Trophoblast cell (in vitro differentiated cells and primary cell): ENCODE results near the gene TOR1AIP2.

Experiments
- DNase-seq, 2 donors: peaks; one replicate each; pipeline ENCODE4 v3.0.0-alpha.2; 2016
- H2AFZ ChIP-seq: 2 replicates; pipeline ENCODE4 v1.6.1; 2013; ENCODE audit warnings: low read length, moderate library complexity, mild to moderate bottlenecking; ENCODE audit not compliant: insufficient read depth, poor library complexity
- H2AK5ac ChIP-seq: 2 replicates; pipeline ENCODE4 v1.6.1; 2013; ENCODE audit warnings: mild to moderate bottlenecking, low read length
- H2BK120ac ChIP-seq: 2 replicates; pipeline ENCODE4 v1.6.1; 2013; ENCODE audit warnings: low read length, mild to moderate bottlenecking, moderate library complexity; ENCODE audit not compliant: insufficient read depth, poor library complexity
- H2BK12ac ChIP-seq: 2 replicates; pipeline ENCODE4 v1.6.1; 2013; ENCODE audit warnings: mild to moderate bottlenecking, low read length, moderate library complexity
- H2BK5ac ChIP-seq: 2 replicates; pipeline ENCODE4 v1.6.1; 2013; ENCODE audit warnings: low read length, low read depth, moderate library complexity, mild to moderate bottlenecking; ENCODE audit not compliant: poor library complexity
- H3K14ac ChIP-seq: 2 replicates; pipeline ENCODE4 v1.6.1; 2013; ENCODE audit warnings: mild to moderate bottlenecking, low read length
- H3K18ac ChIP-seq: 2 replicates; pipeline ENCODE4 v1.6.1; 2013; ENCODE audit warnings: mild to moderate bottlenecking, low read length
- H3K23ac ChIP-seq: 2 replicates; pipeline ENCODE4 v1.6.1; 2013; ENCODE audit warnings: low read length
- H3K27ac ChIP-seq: 2 replicates; pipeline ENCODE4 v1.5.1; 2013; ENCODE audit warnings: low read depth, mild to moderate bottlenecking, inconsistent platforms, low read length, moderate library complexity
- H3K27me3 ChIP-seq: 2 replicates; pipeline ENCODE4 v1.6.1; 2013; ENCODE audit warnings: inconsistent platforms, mild to moderate bottlenecking, low read length, moderate library complexity; ENCODE audit not compliant: insufficient read depth
- H3K36me3 ChIP-seq, 2 experiments: 1 replicate in 1 of 2; 2 replicates in 1 of 2; pipeline ENCODE4 v1.6.1; 2013; ENCODE audit warnings: low read length in 2 of 2, mild to moderate bottlenecking in 2 of 2, moderate library complexity in 1 of 2; ENCODE audit not compliant: insufficient read depth in 2 of 2, control insufficient read depth in 1 of 2
- H3K4ac ChIP-seq: 2 replicates; pipeline ENCODE4 v1.6.1; 2013; ENCODE audit warnings: low read depth, mild to moderate bottlenecking, low read length, moderate library complexity
- H3K4me1 ChIP-seq, 2 experiments: 1 replicate in 1 of 2; 2 replicates in 1 of 2; pipeline ENCODE4 v1.6.1; 2013; ENCODE audit warnings: low read length in 2 of 2, mild to moderate bottlenecking in 2 of 2, moderate library complexity in 1 of 2; ENCODE audit not compliant: insufficient read depth in 2 of 2, control insufficient read depth in 1 of 2
- H3K4me2 ChIP-seq: 2 replicates; pipeline ENCODE4 v1.6.1; 2013; ENCODE audit warnings: inconsistent platforms, mild to moderate bottlenecking, low read length, moderate library complexity
- H3K4me3 ChIP-seq: 2 replicates; pipeline ENCODE4 v1.5.1; 2013; ENCODE audit warnings: mild to moderate bottlenecking, low read depth, low read length, inconsistent platforms
- H3K79me1 ChIP-seq: one replicate; pipeline ENCODE4 v1.6.1; 2013; ENCODE audit warnings: low read length
- H3K79me2 ChIP-seq: 2 replicates; pipeline ENCODE4 v1.6.1; 2013; ENCODE audit warnings: low read length, mild to moderate bottlenecking; ENCODE audit not compliant: control insufficient read depth, insufficient read depth, poor library complexity
- H3K9ac ChIP-seq: 2 replicates; pipeline ENCODE4 v1.6.1; 2013; ENCODE audit warnings: mild to moderate bottlenecking, low read length
- H3K9me3 ChIP-seq: 2 replicates; pipeline ENCODE4 v1.6.1; 2013; ENCODE audit warnings: low read depth, mild to moderate bottlenecking, control low read depth, inconsistent platforms, low read length; ENCODE audit not compliant: insufficient read depth
- H4K12ac ChIP-seq: 2 replicates; pipeline ENCODE4 v1.6.1; 2013; ENCODE audit warnings: low read depth, mild to moderate bottlenecking, low read length, moderate library complexity
- H4K8ac ChIP-seq: 2 replicates; pipeline ENCODE4 v1.6.1; 2013; ENCODE audit warnings: low read depth, mild to moderate bottlenecking, low read length, moderate library complexity
- H4K91ac ChIP-seq: one replicate; pipeline ENCODE4 v1.6.1; 2013; ENCODE audit warnings: low read depth, mild to moderate bottlenecking, low read length, moderate library complexity
- WGBS: extraction: QIAGEN DNeasy Blood & Tissue Kit; methylation state at CpG from one replicate; pipeline ENCODE4 v1.1.7; 2013; ENCODE audit warnings: missing lambda C conversion rate; ENCODE audit not compliant: insufficient read length, insufficient coverage; ENCODE audit errors: extremely low coverage; 5-methylcytosine and 5-hydroxymethylcytosine counted together

TOR1AIP2 gene

DNA sequence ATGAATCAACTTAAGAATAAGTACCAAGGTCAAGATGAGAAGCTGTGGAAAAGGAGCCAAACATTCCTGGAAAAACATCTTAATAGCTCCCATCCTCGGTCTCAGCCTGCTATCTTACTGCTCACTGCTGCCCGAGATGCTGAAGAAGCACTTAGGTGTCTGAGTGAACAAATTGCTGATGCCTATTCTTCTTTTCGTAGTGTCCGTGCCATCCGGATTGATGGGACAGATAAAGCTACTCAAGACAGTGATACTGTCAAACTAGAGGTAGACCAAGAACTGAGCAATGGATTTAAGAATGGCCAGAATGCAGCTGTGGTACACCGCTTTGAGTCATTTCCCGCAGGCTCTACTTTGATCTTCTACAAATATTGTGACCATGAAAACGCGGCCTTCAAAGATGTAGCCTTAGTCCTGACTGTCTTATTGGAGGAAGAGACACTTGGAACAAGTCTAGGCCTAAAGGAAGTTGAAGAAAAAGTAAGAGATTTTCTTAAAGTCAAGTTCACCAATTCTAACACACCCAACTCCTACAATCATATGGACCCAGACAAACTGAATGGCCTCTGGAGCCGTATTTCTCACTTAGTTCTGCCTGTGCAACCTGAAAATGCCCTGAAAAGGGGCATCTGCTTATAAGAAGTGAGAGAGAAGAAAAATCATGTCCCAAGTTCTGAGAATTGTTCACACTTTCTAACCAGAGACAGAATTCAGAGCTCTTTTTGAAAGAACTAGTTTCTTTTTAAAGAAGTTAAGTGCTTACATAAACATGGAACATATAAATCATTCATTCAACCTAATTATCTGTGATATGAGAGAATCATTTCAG lies 40.2 kb upstream of the TOR1AIP2 start:
- Histone ChIP-seq H3K4me3 (no peak overlapping the region), H4K12ac (no peak overlapping the region), H2BK120ac (no peak overlapping the region), H3K27ac (no peak overlapping the region), H2BK12ac (no peak overlapping the region), H2AK5ac (no peak overlapping the region), H3K9ac (no peak overlapping the region), H2BK5ac (no peak overlapping the region), H3K14ac (no peak overlapping the region), H3K4ac (no peak overlapping the region), H4K91ac (no peak overlapping the region), H4K8ac (no peak overlapping the region), H2AFZ (no peak overlapping the region), H3K27me3 (no peaks in the 10 kb centered on the region), H3K36me3 (peaks cover 0 to 9% of the 10 kb centered on the region in 2 experiments), H3K23ac (no peak overlapping the region), H3K18ac (no peak overlapping the region), H3K9me3 (no peaks in the 10 kb centered on the region), H3K79me1 (no peaks in the 10 kb centered on the region), H3K4me2 (no peak overlapping the region), H3K79me2 (no peaks in the 10 kb centered on the region), H3K4me1 (peaks cover 2% of the 10 kb centered on the region in 2 experiments)
- DNase-seq: peak; percentile 65 to 82
- no CpG with 5 or more reads among the region's 10 CpGs for WGBS

DNA sequence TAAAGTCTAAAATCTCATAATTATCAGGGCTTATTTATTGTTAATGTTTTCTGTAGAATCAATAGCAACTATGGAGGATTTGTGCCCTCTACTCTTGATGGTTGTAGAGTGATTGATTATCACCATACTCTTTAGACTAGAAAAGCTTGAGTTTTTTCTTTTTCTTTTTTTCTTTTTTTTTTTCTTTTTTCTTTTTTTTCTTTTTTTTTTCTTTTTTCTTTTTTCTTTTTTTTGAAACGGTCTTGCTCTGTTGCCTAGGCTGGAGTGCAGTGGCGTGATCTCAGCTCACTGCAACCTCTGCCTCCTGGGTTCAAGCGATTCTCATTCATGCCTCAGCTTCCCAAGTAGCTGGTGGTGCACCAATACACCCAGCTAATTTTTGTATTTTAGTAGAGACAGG lies 34.2 kb upstream of the TOR1AIP2 start:
- Histone ChIP-seq H3K27ac (no peak overlapping the region), H2AK5ac (no peak overlapping the region), H2BK12ac (no peak overlapping the region), H3K79me2 (no peaks in the 10 kb centered on the region), H2AFZ (no peak overlapping the region), H3K18ac (no peak overlapping the region), H2BK5ac (no peak overlapping the region), H3K4me1 (no peaks in the 10 kb centered on the region), H2BK120ac (no peak overlapping the region), H3K4me3 (no peak overlapping the region), H3K79me1 (no peaks in the 10 kb centered on the region), H3K9ac (no peak overlapping the region), H4K91ac (no peak overlapping the region), H3K4me2 (no peak overlapping the region), H3K14ac (no peak overlapping the region), H3K4ac (no peak overlapping the region), H3K36me3 (peaks cover 1 to 6% of the 10 kb centered on the region in 2 experiments), H3K23ac (no peak overlapping the region), H3K9me3 (no peaks in the 10 kb centered on the region), H3K27me3 (no peaks in the 10 kb centered on the region), H4K12ac (no peak overlapping the region), H4K8ac (no peak overlapping the region)
- no CpG with 5 or more reads among the region's 3 CpGs for WGBS
- DNase-seq: no peak

DNA sequence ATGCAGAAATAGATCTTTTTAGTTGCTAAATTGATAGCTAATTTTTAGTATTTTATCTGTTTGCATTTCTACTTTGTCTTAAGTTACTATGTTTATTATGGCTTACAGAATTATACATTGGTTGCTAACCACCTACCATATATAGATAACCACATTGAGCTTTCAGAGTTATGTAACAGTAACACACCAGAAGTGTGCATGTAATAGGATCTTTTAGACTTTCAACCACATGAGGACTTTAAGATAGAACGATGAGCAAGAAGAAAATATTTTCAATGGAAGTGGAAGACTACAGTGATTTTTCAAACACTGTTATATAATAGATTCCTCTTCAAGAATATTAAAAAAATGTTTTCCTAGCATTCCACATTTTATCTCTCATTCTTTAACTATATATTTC lies 33.3 kb upstream of the TOR1AIP2 start:
- Histone ChIP-seq H3K4me2 (no peak overlapping the region), H2BK5ac (no peak overlapping the region), H4K91ac (no peak overlapping the region), H4K12ac (no peak overlapping the region), H3K27me3 (no peaks in the 10 kb centered on the region), H3K79me1 (no peaks in the 10 kb centered on the region), H3K14ac (no peak overlapping the region), H3K36me3 (peaks cover 0 to 6% of the 10 kb centered on the region in 2 experiments), H3K23ac (no peak overlapping the region), H3K4ac (no peak overlapping the region), H3K27ac (no peak overlapping the region), H3K18ac (no peak overlapping the region), H3K79me2 (no peaks in the 10 kb centered on the region), H3K9ac (no peak overlapping the region), H3K9me3 (no peaks in the 10 kb centered on the region), H3K4me1 (no peaks in the 10 kb centered on the region), H2AFZ (no peak overlapping the region), H2BK120ac (no peak overlapping the region), H3K4me3 (no peak overlapping the region), H4K8ac (no peak overlapping the region), H2BK12ac (no peak overlapping the region), H2AK5ac (no peak overlapping the region)
- no peak for DNase-seq
- WGBS: no CpG with 5 or more reads among the region's 1 CpG

DNA sequence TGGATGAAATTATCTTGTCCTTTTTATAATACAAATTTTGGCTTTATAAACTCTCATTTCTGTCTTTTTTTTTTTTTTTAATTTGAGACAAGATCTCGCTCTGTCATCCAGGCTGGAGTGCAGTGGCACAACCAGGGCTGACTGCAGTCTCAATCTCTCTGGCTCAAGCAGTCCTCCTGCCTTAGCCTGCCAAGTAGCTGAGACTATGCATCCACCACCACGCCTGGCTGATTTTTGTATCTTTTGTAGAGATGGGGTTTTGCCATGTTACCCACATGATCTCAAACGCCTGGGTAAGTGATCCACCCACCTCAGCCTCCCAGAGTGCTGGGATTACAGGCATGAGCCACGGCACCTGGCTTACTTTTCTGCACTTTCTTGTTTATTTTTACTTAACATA lies 12.0 kb upstream of the TOR1AIP2 start:
- Histone ChIP-seq H3K9me3 (no peaks in the 10 kb centered on the region), H3K79me1 (no peaks in the 10 kb centered on the region), H2BK5ac (no peak overlapping the region), H3K9ac (no peak overlapping the region), H3K27ac (no peak overlapping the region), H3K4ac (no peak overlapping the region), H3K79me2 (no peaks in the 10 kb centered on the region), H3K4me1 (no peaks in the 10 kb centered on the region), H3K36me3 (peaks cover 11 to 13% of the 10 kb centered on the region in 2 experiments), H2BK120ac (no peak overlapping the region), H2AK5ac (no peak overlapping the region), H4K8ac (no peak overlapping the region), H3K4me3 (no peak overlapping the region), H2BK12ac (no peak overlapping the region), H3K18ac (no peak overlapping the region), H3K14ac (no peak overlapping the region), H4K91ac (no peak overlapping the region), H3K23ac (no peak overlapping the region), H3K4me2 (no peak overlapping the region), H4K12ac (no peak overlapping the region), H3K27me3 (no peaks in the 10 kb centered on the region), H2AFZ (no peak overlapping the region)
- no CpG with 5 or more reads among the region's 4 CpGs for WGBS
- DNase-seq: no peak
